Measurements from ENCODE around the gene NFATC3. TPM values are rescaled to one million over a fixed set of nuclear protein-coding genes. Genes with fewer than 3 reads are reported as not detected.
"Not testable (repeated sequence)": the region's sequence is repeated elsewhere in the genome, so short reads cannot be mapped to it uniquely, and the experiment has no call there.

NFATC3 gene
- total RNA-seq, 1 experiment from 2014 or later = 53.9 TPM

DNA sequence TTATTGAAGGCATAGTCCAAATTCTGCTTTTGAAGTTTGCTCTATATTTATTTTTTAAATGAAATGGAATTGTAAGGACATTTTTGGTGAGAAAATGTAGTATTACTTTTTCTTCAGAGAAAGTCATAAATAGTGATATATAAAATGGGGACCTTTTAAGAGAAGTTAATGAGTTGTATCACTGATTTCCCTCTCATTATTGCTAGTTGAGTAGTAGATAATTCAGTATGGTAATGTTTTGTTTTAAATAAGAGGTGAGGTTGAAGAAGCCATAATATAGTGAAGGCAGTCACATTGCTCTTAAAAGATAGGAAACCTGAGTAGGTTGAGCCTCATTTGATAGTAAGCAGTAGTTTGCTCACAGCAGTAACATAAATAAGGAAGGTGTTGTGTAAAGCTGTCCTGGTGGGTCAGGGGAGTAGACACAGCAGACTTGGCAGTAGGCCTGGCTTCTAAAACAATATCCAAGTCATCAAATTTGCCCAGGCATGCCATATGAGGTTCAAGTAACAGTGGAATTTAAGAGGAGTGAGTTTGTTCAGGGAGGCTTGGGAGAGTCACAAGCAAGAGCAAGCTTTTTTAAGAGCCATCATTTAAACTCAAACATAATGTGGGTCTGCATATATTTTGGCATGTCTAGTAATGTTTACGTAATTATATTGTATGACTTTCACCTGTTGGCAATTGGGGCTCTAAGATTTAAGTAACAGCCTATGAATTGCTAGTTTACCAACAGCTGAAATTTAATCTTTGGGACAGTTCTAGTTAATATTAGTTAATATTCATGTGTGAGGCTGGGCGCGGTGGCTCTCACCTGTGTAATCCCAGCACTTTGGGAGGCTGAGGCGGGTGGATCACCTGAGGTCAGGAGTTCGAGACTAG lies 6.5 kb downstream of the NFATC3 start:
- Histone ChIP-seq H3K4me1 (peaks cover 7% of the 10 kb centered on the region; the same call in 1 of the 2 replicates), H3K4me3 (no peak overlapping the region), H3K9me3 (replicated peaks) (no peaks in the 10 kb centered on the region; the same call in 1 of the 2 replicates), H3K36me3 (no peaks in the 10 kb centered on the region), H3K27ac (no peak overlapping the region), H3K27me3 (no peaks in the 10 kb centered on the region)
- peak; percentile 16 to 57 for DNase-seq

- H3K27ac ChIP-seq; DNase-seq; H3K9me3 ChIP-seq (replicated peaks); H3K4me3 ChIP-seq; H3K27me3 ChIP-seq; H3K36me3 ChIP-seq; H3K4me1 ChIP-seq: not testable (repeated sequence)
Measured at GRCh38 chr16:68092275-68092674, 7.1 kb downstream of the NFATC3 start.

- no peak overlapping the region for H3K4me3 ChIP-seq
- no peaks in the 10 kb centered on the region for H3K36me3 ChIP-seq
- no peak for DNase-seq
- no peaks in the 10 kb centered on the region for H3K27me3 ChIP-seq
- peaks cover 7% of the 10 kb centered on the region; the same call in 1 of the 2 replicates for H3K4me1 ChIP-seq
- no peaks in the 10 kb centered on the region; the same call in 1 of the 2 replicates for H3K9me3 ChIP-seq (replicated peaks)
- no peak overlapping the region for H3K27ac ChIP-seq
Measured at GRCh38 chr16:68093816-68094613, 8.8 kb downstream of the NFATC3 start.

GRCh38 chr16:68094614-68094934 lies 9.4 kb downstream of the NFATC3 start:
- Histone ChIP-seq H3K4me1 (peaks cover 7% of the 10 kb centered on the region; the same call in 1 of the 2 replicates), H3K27ac (no peak overlapping the region), H3K27me3 (no peaks in the 10 kb centered on the region), H3K36me3 (no peaks in the 10 kb centered on the region), H3K9me3 (replicated peaks) (no peaks in the 10 kb centered on the region; the same call in 1 of the 2 replicates), H3K4me3 (no peak overlapping the region)
- no peak for DNase-seq

DNA sequence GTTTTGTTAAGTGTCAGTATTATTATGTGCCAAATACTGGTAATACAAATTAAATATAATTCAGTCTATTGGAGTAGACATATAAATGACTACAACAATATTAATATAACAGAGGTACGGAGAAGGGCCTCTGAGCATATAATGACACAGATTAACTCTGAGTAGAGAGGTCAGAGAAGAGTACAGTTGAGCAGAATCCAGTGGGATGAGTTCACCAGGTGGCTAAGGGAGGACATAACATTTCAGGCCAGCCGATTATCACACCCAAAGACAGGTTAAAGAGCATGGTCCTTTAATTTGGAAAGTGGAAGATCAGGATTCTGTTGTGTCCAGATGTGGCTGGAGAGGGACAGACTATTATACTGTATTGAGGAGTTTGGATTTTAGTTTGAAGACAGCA lies 11.3 kb downstream of the NFATC3 start:
- no peaks in the 10 kb centered on the region for H3K36me3 ChIP-seq
- H3K27ac ChIP-seq = no peak overlapping the region
- no peak for DNase-seq
- H3K27me3 ChIP-seq = no peaks in the 10 kb centered on the region
- H3K9me3 ChIP-seq (replicated peaks) = no peaks in the 10 kb centered on the region; the same call in 1 of the 2 replicates
- H3K4me3 ChIP-seq = no peak overlapping the region
- H3K4me1 ChIP-seq = peaks cover 6% of the 10 kb centered on the region; the same call in 1 of the 2 replicates

GRCh38 chr16:68097088-68097487 lies 11.9 kb downstream of the NFATC3 start:
- no peaks in the 10 kb centered on the region for H3K27me3 ChIP-seq
- H3K27ac ChIP-seq = no peak overlapping the region
- no peak overlapping the region for H3K4me3 ChIP-seq
- peaks cover under 1% of the 10 kb centered on the region; the same call in 1 of the 2 replicates for H3K4me1 ChIP-seq
- no peaks in the 10 kb centered on the region for H3K36me3 ChIP-seq
- H3K9me3 ChIP-seq (replicated peaks) = no peaks in the 10 kb centered on the region; the same call in 1 of the 2 replicates
- no peak for DNase-seq

DNA sequence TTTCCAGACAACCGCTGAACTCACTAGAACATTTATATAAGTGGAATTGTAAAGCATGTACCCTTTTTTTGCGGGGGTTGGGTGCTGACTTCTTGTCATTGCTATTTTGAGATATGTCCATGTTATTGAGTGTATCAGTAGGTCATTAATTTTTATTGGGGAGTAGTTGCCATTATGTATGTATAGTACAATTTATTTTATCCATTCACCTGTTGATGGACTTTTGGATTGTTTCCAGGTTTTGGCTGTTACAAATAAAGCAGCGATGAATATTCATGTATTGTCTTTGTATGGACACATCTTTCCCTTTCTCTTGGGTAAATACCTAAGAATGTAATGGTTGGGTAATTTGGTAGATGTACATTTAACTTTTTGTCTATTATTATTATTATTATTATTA lies 12.7 kb downstream of the NFATC3 start:
- Histone ChIP-seq H3K27ac (no peak overlapping the region), H3K27me3 (no peaks in the 10 kb centered on the region), H3K4me3 (no peak overlapping the region), H3K9me3 (replicated peaks) (no peaks in the 10 kb centered on the region; the same call in 1 of the 2 replicates), H3K4me1 (no peaks in the 10 kb centered on the region), H3K36me3 (no peaks in the 10 kb centered on the region)
- no peak for DNase-seq

DNA sequence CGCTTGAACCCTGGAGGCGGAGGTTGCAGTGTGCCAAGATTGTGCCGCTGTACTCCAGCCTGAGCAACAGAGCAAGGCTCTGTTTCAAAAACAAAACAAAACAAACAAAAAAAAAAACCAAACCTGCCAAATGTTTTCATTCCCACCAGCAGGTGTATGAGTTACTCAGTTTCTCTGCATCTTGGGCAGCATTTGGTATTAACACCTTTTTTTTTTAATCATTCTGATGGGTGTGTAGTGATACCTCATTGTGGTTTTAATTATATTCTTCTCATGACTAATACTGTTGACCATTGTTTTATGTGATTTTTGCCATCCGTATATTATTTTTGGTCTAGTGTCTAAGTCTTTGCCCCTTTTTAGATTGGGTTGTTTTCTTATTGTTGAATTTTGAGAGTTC lies 15.3 kb downstream of the NFATC3 start:
- Histone ChIP-seq H3K4me3 (no peak overlapping the region), H3K27ac (no peak overlapping the region), H3K27me3 (no peaks in the 10 kb centered on the region), H3K9me3 (replicated peaks) (no peaks in the 10 kb centered on the region), H3K4me1 (no peaks in the 10 kb centered on the region), H3K36me3 (no peaks in the 10 kb centered on the region)
- DNase-seq = no peak

DNA sequence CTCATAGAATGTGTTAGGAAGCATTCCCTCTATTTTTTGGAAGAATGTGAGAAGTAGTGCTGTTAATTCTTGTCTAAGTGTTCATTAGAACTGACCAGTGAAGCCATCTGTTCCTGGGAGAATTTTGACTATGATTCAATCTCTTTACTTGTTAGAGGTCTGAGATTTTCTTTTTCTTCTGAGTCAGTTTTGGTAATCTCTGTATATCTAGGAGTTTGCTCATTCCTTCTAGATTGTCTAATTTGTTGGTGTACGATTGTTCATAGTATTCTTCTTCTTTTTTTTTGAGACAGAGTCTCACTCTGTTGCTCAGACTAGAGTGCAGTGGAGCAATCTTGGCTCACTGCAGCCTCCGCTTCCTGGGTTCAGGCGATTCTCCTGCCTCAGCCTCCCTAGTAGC lies 20.4 kb downstream of the NFATC3 start:
- Histone ChIP-seq H3K27me3 (no peaks in the 10 kb centered on the region), H3K4me3 (no peak overlapping the region), H3K4me1 (no peaks in the 10 kb centered on the region), H3K9me3 (replicated peaks) (no peaks in the 10 kb centered on the region; the same call in 1 of the 2 replicates), H3K27ac (no peak overlapping the region), H3K36me3 (no peaks in the 10 kb centered on the region)
- no peak for DNase-seq

GRCh38 chr16:68107230-68107928 lies 22.2 kb downstream of the NFATC3 start:
- H3K36me3 ChIP-seq; H3K9me3 ChIP-seq (replicated peaks); DNase-seq; H3K4me3 ChIP-seq; H3K27ac ChIP-seq; H3K27me3 ChIP-seq; H3K4me1 ChIP-seq: not testable (repeated sequence)

- not testable (repeated sequence) for H3K27me3 ChIP-seq; H3K27ac ChIP-seq; H3K36me3 ChIP-seq; H3K9me3 ChIP-seq (replicated peaks); H3K4me1 ChIP-seq; DNase-seq; H3K4me3 ChIP-seq
Measured at GRCh38 chr16:68109156-68109555, 24.0 kb downstream of the NFATC3 start.

DNA sequence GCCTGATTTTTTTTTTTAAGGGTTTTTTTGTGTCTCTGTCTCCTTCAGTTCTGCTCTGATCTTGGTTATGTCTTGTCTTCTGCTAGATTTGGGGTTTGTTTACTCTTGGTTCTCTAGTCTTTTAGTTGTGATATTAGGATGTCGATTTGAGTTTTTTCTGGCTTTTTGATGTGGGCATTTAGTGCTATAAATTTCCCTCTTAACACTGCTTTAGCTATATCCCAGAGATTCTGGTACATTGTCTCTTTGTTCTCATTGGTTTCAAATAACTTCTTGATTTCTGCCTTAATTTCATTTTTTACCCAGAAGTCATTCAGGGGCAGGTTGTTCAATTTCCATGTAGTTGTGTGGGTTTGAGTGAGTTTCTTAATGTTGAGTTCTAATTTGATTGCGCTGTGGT lies 25.4 kb downstream of the NFATC3 start:
- not testable (repeated sequence) for H3K4me1 ChIP-seq; H3K9me3 ChIP-seq (replicated peaks); H3K27ac ChIP-seq; H3K4me3 ChIP-seq; DNase-seq; H3K27me3 ChIP-seq; H3K36me3 ChIP-seq

GRCh38 chr16:68111379-68111778 lies 26.2 kb downstream of the NFATC3 start:
- DNase-seq = no peak
- Histone ChIP-seq H3K4me3 (no peak overlapping the region), H3K27ac (no peak overlapping the region)

DNA sequence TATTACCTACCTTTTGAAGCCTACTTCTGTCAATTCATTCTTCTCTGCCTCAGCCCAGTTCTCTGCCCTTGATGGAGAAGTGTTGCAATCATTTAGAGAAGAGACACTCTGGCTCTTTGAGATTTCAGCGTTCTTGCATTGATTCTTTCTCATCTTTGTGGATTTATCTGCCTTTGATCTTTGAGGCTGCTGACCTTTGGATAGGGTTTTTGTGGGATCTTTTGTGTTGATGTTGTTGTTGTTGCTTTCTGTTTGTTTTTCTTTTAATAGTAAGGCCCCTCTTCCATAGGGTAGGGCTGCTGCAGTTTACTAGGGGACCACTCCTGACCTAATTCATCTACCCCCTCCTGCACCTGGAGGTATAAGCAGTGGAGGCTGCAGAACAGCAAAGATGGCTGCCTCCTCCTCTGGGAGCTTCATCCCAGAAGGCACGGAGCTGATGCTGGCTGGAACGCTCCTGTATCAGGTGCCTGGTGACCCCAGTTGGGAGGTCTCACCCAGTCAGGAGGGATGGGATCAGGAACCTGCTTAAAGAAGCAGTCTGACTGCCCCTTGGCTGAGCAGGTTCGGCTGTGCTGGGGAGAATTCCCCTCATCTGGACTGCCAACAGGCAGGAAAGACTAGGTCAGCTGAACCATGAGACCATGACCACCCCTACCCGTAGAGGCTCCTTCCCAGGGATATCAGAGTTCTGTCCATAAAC lies 28.0 kb downstream of the NFATC3 start:
- Histone ChIP-seq H3K4me3 (no peak overlapping the region), H3K36me3 (no peaks in the 10 kb centered on the region), H3K27ac (no peak overlapping the region), H3K27me3 (no peaks in the 10 kb centered on the region), H3K4me1 (no peaks in the 10 kb centered on the region), H3K9me3 (replicated peaks) (no peaks in the 10 kb centered on the region; the same call in none of the 2 replicates)
- DNase-seq = no peak

More at GRCh38 chr16:68111379-68111778, 26.2 kb downstream of the NFATC3 start:
- H3K9me3 ChIP-seq (replicated peaks) = no peaks in the 10 kb centered on the region; the same call in none of the 2 replicates
- H3K36me3 ChIP-seq = no peaks in the 10 kb centered on the region
- H3K27me3 ChIP-seq = no peaks in the 10 kb centered on the region
- no peaks in the 10 kb centered on the region for H3K4me1 ChIP-seq
